ENCODE data around the gene TACC2.
"Not testable (repeated sequence)": the region's sequence is repeated elsewhere in the genome, so short reads cannot be mapped to it uniquely, and the experiment has no call there.

The TACC2 gene

DNA sequence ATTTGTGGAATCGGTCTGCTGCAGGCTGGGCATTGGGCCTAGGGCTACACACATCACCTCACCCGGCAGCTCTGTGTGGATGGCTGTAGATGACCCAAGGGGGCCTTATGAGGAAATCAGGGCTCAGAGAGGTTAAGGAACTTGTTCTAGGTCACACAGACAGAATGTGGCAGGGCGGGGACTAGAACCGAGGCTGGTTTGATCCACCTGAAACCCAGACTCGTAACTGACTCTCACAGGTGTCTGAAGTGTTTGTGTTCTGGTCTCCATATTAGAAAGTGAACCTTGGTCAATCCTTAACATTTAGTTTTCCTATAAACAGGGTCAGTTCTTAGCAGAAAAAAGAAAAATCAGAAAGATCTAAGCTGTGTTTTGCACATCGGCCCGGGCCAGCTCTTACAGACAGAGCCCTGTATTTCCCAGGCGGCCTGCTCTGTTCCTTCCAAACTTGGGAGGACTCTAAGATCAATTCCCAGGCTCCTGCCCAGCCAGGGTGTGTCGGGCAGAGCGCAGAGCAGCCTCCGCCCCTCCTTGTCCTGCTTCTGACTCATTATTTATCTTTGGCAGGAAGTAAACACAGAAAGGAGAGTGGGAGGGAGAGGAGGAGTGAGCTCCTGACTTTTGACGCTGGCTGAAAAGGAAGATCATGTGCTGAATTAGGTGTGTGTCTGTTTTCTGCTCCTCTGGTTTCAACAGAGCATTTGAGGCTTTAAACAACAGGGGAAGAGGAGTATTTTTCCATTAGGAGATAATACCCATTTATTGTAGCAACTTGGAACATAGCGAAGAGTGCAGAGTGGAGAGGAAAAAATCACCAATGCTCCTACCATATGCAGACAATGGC, 74.1 kb downstream of the TACC2 start:
- DNase-seq, result no peak

DNA sequence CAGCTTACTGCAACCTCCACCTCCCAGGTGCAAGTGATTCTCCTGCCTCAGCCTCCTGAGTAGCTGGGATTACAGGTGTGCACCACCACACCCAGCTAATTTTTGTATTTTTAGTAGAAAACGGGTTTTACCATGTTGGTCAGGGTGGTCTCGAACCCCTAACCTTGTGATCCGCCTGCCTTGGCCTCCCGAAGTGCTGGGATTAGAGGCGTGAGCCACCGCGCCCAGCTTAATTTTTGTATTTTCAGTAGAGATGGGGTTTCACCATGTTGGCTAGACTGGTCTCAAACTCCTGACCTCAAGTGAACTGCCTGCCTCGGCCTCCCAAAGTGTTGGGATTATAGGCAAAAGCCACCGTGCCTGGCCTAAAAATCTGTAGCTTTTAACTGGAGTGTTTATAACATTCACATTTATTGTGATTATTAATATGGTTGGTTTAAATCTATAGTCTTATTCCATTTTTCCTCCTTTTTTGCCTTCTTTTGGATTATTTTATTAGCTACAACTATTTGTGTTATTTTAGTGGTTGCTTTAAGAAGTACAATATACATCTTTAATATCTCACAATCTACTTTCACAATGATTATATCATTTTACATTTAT, 77.5 kb downstream of the TACC2 start:
- DNase-seq, result not testable (repeated sequence)

GRCh38 chr10:122068844-122069243, 79.9 kb downstream of the TACC2 start:
- DNase-seq, result no peak

- DNase-seq, result no peak
Observed at GRCh38 chr10:122072491-122072890, 83.5 kb downstream of the TACC2 start.

- no peak for DNase-seq
Observed at GRCh38 chr10:122073508-122073907, 84.5 kb downstream of the TACC2 start.

- no peak for DNase-seq
Observed at GRCh38 chr10:122075171-122075570, 86.2 kb downstream of the TACC2 start.

DNA sequence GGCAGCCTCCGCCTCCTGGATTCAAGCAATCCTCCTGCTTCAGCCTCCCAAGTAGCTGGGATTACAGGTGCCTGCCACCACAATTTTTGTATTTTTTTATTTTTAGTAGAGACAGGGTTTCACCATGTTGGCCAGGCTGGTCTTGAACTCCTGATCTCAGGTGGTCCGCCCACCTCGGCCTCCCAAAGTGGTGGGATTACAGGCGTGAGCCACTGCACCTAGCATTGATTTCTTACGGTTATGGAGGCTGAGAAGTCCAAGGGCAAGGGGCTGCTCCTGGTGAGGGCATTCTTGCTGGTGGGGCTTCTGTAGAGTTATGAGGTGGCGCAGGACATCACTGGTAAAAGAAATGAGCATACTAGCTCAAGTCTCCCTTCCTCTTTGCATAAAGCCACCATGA, 86.9 kb downstream of the TACC2 start:
- not testable (repeated sequence) for DNase-seq

- DNase-seq, result no peak
Observed at GRCh38 chr10:122077311-122077875, 88.4 kb downstream of the TACC2 start.

- DNase-seq, result no peak
Observed at GRCh38 chr10:122078326-122078725, 89.4 kb downstream of the TACC2 start.

- no peak for DNase-seq
Observed at GRCh38 chr10:122078965-122079795, 90.2 kb downstream of the TACC2 start.

DNA sequence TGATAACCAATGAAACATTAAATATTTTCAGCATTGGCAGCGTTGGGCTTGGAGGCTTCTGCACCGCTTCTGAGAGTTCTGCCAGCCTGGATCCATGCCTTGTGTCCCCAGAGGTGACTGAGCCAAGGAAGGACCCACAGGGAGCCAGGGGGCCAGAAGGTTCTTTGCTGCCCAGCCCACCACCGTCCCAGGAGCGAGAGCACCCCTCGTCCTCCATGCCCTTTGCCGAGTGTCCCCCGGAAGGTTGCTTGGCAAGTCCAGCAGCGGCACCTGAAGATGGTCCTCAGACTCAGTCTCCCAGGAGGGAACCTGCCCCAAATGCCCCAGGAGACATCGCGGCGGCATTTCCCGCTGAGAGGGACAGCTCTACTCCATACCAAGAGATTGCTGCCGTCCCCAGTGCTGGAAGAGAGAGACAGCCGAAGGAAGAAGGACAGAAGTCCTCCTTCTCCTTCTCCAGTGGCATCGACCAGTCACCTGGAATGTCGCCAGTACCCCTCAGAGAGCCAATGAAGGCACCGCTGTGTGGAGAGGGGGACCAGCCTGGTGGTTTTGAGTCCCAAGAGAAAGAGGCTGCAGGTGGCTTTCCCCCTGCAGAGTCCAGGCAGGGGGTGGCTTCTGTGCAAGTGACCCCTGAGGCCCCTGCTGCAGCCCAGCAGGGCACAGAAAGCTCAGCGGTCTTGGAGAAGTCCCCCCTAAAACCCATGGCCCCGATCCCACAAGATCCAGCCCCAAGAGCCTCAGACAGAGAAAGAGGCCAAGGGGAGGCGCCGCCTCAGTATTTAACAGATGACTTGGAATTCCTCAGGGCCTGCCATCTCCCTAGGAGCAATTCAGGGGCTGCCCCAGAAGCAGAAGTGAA, 93.9 kb downstream of the TACC2 start:
- DNase-seq, result no peak

DNA sequence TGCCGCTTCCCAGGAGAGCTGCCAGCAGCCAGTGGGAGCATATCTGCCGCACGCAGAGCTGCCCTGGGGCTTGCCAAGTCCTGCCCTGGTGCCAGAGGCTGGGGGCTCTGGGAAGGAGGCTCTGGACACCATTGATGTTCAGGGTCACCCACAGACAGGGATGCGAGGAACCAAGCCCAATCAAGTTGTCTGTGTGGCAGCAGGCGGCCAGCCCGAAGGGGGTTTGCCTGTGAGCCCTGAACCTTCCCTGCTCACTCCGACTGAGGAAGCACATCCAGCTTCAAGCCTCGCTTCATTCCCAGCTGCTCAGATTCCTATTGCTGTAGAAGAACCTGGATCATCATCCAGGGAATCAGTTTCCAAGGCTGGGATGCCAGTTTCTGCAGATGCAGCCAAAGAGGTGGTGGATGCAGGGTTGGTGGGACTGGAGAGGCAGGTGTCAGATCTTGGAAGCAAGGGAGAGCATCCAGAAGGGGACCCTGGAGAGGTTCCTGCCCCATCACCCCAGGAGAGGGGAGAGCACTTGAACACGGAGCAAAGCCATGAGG, 94.6 kb downstream of the TACC2 start:
- DNase-seq, result no peak

GRCh38 chr10:122084286-122085041, 95.5 kb downstream of the TACC2 start:
- DNase-seq, result no peak

- DNase-seq, result no peak
Observed at GRCh38 chr10:122085423-122085911, 96.5 kb downstream of the TACC2 start.

DNA sequence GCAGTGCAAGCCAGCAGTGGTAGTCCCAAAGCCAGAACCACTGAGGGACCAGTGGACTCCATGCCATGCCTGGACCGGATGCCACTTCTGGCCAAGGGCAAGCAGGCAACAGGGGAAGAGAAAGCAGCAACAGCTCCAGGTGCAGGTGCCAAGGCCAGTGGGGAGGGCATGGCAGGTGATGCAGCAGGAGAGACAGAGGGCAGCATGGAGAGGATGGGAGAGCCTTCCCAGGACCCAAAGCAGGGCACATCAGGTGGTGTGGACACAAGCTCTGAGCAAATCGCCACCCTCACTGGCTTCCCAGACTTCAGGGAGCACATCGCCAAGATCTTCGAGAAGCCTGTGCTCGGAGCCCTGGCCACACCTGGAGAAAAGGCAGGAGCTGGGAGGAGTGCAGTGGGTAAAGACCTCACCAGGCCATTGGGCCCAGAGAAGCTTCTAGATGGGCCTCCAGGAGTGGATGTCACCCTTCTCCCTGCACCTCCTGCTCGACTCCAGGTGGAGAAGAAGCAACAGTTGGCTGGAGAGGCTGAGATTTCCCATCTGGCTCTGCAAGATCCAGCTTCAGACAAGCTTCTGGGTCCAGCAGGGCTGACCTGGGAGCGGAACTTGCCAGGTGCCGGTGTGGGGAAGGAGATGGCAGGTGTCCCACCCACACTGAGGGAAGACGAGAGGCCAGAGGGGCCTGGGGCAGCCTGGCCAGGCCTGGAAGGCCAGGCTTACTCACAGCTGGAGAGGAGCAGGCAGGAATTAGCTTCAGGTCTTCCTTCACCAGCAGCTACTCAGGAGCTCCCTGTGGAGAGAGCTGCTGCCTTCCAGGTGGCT, 97.7 kb downstream of the TACC2 start:
- DNase-seq, result no peak

DNA sequence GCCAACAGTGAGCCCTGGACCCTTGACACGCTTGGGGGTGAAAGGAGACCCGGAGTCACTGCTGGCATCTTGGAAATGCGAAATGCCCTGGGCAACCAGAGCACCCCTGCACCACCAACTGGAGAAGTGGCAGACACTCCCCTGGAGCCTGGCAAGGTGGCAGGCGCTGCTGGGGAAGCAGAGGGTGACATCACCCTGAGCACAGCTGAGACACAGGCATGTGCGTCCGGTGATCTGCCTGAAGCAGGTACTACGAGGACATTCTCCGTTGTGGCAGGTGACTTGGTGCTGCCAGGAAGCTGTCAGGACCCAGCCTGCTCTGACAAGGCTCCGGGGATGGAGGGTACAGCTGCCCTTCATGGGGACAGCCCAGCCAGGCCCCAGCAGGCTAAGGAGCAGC, 98.5 kb downstream of the TACC2 start:
- peak; percentile 3 for DNase-seq

- no peak for DNase-seq
Observed at GRCh38 chr10:122089311-122090017, 100.5 kb downstream of the TACC2 start.

DNA sequence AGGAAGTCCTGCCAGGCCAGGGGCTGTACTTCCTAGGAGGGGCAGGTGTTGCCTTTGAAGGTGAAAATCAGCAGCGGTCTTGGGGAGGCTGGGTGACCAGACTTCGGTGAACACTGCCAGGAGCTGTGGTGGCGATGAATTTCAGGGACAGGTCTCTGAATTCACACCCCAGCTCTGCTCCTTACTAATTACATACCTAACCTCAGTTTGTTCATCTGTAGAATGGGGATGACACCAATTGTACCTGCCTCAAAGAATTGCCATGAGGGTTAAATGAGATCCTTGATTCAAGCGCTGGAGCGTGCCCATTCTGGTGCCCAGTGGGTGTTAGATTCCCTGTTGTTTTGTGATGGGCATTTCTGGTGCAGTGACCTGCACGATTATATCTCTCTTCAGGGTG, 102.8 kb downstream of the TACC2 start:
- DNase-seq, result no peak

- DNase-seq, result no peak
Observed at GRCh38 chr10:122093076-122093475, 104.1 kb downstream of the TACC2 start.

Data from NCI-H2107 (cell line).